SHP77 treated with DMSO at 0.1 percent for 48 hours (cell line): ENCODE results near the gene MAP4K2.
A peak's percentile ranks its signal among the peaks of the same experiment; 100 is the strongest.

ENCODE experiments used
- DNase-seq: peaks from one replicate; lab custom pipeline; 2025; lab: John Stamatoyannopoulos, UW

MAP4K2 gene

GRCh38 chr11:64754124-64754918 lies 48.7 kb downstream of the MAP4K2 start:
- no peak for DNase-seq

GRCh38 chr11:64753380-64754123 lies 49.5 kb downstream of the MAP4K2 start:
- no peak for DNase-seq

GRCh38 chr11:64753019-64753379 lies 50.0 kb downstream of the MAP4K2 start:
- DNase-seq: no peak

GRCh38 chr11:64752175-64752970 lies 50.6 kb downstream of the MAP4K2 start:
- peak; percentile 76 for DNase-seq

- DNase-seq: no peak
Observed at GRCh38 chr11:64751580-64751979, 51.4 kb downstream of the MAP4K2 start.

- DNase-seq: no peak
Observed at GRCh38 chr11:64751136-64751535, 51.9 kb downstream of the MAP4K2 start.

GRCh38 chr11:64750361-64751054 lies 52.5 kb downstream of the MAP4K2 start:
- no peak for DNase-seq

- no peak for DNase-seq
Observed at GRCh38 chr11:64747961-64748665, 54.9 kb downstream of the MAP4K2 start.

- DNase-seq: no peak
Observed at GRCh38 chr11:64746486-64746885, 56.5 kb downstream of the MAP4K2 start.

GRCh38 chr11:64745521-64746328 lies 57.3 kb downstream of the MAP4K2 start:
- no peak for DNase-seq

- no peak for DNase-seq
Observed at GRCh38 chr11:64745189-64745520, 57.9 kb downstream of the MAP4K2 start.

GRCh38 chr11:64744544-64745188 lies 58.3 kb downstream of the MAP4K2 start:
- no peak for DNase-seq

GRCh38 chr11:64743591-64744543 lies 59.1 kb downstream of the MAP4K2 start, which contains the start of gene RASGRP2:
Gene RASGRP2 (minus strand): TSS chr11:64744142. CDS start chr11:64742866, 1,276 bp downstream.
- DNase-seq: no peak

GRCh38 chr11:64742889-64743590 lies 60.0 kb downstream of the MAP4K2 start:
- no peak for DNase-seq

- no peak for DNase-seq
Observed at GRCh38 chr11:64742087-64742888, 60.7 kb downstream of the MAP4K2 start.

GRCh38 chr11:64741375-64742086 lies 61.5 kb downstream of the MAP4K2 start:
- no peak for DNase-seq

- no peak for DNase-seq
Observed at GRCh38 chr11:64739871-64740270, 63.1 kb downstream of the MAP4K2 start.
